ENCODE data around the gene PSMA7.

Gene PSMA7

DNA sequence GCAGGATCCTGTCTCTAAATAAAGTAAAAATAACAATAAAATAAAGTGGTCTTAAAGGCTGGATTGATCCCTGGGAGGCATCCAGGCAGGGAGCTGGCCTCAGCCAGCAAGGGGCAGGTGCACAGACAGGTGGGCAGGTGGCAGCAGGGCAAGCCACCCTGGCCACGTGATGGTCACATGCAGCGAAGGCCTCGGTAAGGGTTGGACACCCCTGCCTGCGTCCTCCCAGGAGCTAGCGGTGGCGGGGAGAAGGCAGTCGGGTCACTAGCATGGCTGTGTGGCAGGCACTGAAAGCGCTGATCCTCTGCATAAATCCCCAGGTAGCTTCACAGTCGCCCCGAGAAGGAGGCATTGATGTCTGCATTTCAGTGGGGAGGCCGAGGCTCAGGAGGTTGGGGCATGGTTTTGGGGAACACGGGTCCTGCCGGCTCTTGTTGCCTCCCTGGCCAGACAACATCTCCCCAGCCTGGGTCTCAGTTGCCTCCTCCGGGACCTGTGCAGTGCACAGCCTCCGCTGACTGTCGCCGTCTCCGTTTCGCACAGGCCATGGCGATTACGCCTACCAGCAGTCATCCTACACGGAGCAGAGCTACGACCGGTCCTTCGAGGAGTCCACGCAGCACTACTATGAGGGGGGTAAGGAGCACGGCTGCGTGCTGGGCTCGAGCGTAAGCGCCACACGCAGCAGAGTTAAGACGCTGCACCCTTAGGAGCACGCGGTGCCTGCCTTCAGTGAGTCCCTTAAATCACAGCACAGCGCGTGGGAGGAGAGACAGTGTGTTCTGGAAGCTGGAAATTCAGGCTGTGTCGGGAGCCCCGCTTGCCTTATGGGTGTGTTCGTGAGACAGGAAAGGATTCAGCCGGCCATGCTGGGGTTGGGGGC, 21.9 kb upstream of the PSMA7 start:
- no peaks in the 10 kb centered on the region for H3K9me3 Mint-ChIP-seq
- H3K27me3 Mint-ChIP-seq: no peaks in the 10 kb centered on the region
- no peak overlapping the region for H3K4me3 Mint-ChIP-seq
- H3K27ac Mint-ChIP-seq: no peak overlapping the region
- no peaks in the 10 kb centered on the region for H3K4me1 Mint-ChIP-seq (ENCODE audit: low read depth)
- H3K36me3 Mint-ChIP-seq (ENCODE audit: low read depth): peaks cover 97% of the 10 kb centered on the region
- intact Hi-C loops (cut with micrococcal nuclease): no loop called here

DNA sequence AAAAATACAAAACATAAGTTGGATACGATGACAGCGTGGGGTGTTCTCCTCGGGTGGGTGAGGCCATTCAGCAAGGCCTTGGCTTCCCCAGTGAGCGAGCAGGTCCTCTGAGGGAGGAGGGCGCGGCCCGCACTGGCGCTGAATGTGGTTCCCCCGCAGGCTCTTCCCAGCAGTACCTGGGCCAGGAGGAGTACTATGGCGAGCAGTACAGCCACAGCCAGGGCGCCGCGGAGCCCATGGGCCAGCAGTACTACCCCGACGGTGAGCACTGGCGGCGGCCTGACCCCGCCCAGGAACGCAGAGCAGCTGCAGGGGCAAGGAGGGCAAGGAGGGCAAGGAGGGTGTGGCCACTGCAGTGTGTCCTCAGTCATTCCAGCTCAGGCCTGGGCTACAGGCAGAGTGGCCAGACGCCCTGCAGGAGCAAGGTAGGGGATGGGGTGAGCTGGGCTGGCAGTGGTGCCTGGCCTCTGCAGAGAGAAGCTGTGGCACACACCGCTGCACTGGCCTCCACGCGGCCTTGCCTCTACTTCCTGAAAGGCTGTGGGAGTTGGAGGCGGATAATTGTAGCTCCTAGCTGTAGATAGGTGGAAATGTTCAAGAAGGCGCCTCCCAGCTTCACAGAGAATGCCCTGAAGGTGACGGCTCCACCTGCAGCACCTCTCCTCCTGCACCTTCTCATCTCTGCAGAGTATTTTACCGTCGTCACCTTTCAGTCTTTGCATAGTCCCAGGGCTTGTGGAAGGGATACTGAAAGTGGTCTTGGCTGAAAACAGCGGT, 21.0 kb upstream of the PSMA7 start:
- no peaks in the 10 kb centered on the region for H3K27me3 Mint-ChIP-seq
- no peak overlapping the region for H3K4me3 Mint-ChIP-seq
- H3K36me3 Mint-ChIP-seq (ENCODE audit: low read depth): peaks cover 97% of the 10 kb centered on the region
- intact Hi-C loops (cut with micrococcal nuclease): no loop called here
- H3K27ac Mint-ChIP-seq: no peak overlapping the region
- no peaks in the 10 kb centered on the region for H3K9me3 Mint-ChIP-seq
- peaks cover 7% of the 10 kb centered on the region for H3K4me1 Mint-ChIP-seq (ENCODE audit: low read depth)

DNA sequence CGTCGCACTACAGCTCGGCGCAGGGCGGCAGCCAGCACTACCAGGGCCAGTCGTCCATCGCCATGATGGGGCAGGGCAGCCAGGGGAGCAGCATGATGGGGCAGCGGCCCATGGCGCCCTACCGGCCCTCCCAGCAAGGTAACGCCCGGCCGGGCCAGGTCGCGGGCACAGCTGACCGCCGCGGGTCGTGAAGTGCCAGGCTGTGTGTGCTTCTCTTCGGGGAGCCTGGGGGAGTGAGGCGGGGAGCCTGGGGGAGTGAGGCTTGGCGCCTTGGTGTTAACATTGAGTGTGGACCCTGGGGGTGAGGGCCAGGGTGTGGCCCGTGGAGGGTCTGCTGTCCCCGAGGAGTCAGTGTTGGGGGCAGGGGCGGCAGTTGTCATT, 20.3 kb upstream of the PSMA7 start:
- peaks cover 9% of the 10 kb centered on the region for H3K4me1 Mint-ChIP-seq (ENCODE audit: low read depth)
- no peaks in the 10 kb centered on the region for H3K9me3 Mint-ChIP-seq
- peaks cover 97% of the 10 kb centered on the region for H3K36me3 Mint-ChIP-seq (ENCODE audit: low read depth)
- intact Hi-C loops (cut with micrococcal nuclease): no loop called here
- no peak overlapping the region for H3K27ac Mint-ChIP-seq
- H3K4me3 Mint-ChIP-seq: no peak overlapping the region
- H3K27me3 Mint-ChIP-seq: no peaks in the 10 kb centered on the region

DNA sequence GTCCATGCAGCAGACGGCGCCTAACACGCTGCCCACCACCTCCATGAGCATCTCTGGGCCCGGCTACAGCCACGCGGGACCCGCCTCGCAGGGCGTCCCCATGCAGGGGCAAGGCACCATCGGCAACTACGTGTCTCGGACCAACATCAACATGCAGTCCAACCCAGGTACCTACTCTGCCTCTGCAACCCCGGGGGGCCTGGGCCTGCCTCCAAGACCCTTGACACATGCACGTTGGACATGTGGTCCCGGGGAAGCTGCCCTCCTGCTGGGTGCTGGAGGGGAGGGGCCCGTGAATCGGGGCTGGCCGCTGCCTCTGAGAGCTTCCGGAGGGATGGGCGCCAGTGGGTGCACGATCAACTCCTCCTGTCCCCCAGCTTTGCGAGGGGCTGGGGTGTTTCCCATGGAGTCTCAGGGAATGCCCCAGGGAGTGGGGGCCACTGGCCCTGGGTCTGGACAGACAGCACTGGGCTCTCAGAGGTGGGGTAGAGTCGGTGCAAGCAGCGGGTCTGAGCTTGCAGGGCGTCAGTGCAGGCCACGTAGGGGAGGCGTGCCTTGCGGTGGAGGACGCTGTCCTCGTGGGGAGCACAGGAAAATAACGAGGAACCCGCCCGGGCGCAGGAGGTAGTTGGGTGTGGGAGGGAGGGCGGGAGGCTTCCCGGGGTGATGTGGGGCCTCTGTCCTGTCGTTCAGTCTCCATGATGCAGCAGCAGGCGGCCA, 19.7 kb upstream of the PSMA7 start:
- H3K27ac Mint-ChIP-seq: no peak overlapping the region
- H3K4me1 Mint-ChIP-seq (ENCODE audit: low read depth): peaks cover 9% of the 10 kb centered on the region
- no peak overlapping the region for H3K4me3 Mint-ChIP-seq
- intact Hi-C loops (cut with micrococcal nuclease): no loop called here
- no peaks in the 10 kb centered on the region for H3K9me3 Mint-ChIP-seq
- no peaks in the 10 kb centered on the region for H3K27me3 Mint-ChIP-seq
- peaks cover 94% of the 10 kb centered on the region for H3K36me3 Mint-ChIP-seq (ENCODE audit: low read depth)

DNA sequence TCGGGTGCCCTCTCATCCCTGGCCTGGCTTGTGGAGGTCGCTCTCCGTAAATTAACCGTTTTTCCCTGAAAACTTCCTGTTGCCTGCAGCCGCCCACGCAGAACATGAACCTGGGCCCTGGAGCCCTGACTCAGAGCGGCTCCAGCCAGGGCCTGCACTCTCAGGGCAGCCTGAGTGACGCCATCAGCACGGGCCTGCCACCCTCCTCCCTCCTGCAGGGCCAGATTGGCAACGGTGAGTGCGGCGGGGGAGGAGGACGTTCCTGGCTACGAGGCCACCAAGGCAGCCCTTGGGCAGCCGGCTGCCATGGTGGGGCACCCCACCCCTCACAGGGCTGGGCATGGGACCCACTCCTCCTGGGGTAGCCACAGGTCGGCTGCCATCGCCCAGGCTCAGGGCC, 18.2 kb upstream of the PSMA7 start:
- H3K27ac Mint-ChIP-seq: no peak overlapping the region
- H3K4me3 Mint-ChIP-seq: no peak overlapping the region
- H3K27me3 Mint-ChIP-seq: no peaks in the 10 kb centered on the region
- intact Hi-C loops (cut with micrococcal nuclease): no loop called here
- peaks cover 9% of the 10 kb centered on the region for H3K4me1 Mint-ChIP-seq (ENCODE audit: low read depth)
- H3K36me3 Mint-ChIP-seq (ENCODE audit: low read depth): peaks cover 81% of the 10 kb centered on the region
- H3K9me3 Mint-ChIP-seq: no peaks in the 10 kb centered on the region

DNA sequence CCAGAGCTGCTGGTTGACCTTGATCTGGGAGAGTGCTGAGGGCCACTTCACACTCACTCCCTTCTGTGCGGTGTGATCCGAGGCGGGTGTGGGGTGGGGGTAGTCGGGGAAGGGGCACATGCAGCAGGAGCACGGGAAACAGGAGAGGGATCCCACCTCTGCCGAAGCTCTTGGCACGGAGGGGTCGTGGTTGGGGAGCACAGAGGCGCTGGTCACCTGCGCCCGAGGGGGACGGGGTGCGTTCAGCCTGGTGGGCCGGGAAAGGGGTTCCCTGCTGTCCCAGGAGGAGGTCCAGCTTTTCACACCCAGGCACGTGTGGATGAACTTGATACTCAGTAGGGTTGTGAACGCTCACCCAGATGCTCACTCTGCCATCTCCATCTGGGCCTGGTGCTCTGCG, 17.7 kb upstream of the PSMA7 start:
- Mint-ChIP-seq H3K9me3 (no peaks in the 10 kb centered on the region), H3K4me1 (ENCODE audit: low read depth) (peaks cover 14% of the 10 kb centered on the region), H3K36me3 (ENCODE audit: low read depth) (peaks cover 81% of the 10 kb centered on the region), H3K27me3 (no peaks in the 10 kb centered on the region), H3K27ac (no peak overlapping the region), H3K4me3 (no peak overlapping the region)
- intact Hi-C loops (cut with micrococcal nuclease): no loop called here

DNA sequence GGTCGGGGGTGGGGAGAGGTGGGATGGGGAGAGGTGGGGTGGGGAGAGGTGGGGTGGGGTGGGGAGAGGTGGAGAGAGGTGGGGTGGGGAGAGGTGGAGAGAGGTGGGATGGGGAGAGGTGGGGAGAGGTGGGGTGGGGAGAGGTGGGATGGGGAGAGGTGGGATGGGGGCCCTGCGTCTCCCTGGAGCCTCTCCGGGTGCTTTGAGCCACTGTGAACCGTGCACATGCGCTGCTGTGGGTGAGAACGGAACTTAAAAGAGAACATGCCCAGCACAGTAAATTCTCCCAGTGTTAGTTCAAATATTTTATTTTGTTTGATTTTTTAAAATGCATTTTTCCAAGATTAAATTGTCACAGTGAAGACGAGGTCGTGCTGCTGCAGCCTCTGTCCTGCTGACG, 17.1 kb upstream of the PSMA7 start:
- Mint-ChIP-seq H3K4me3 (no peak overlapping the region), H3K4me1 (ENCODE audit: low read depth) (peaks cover 20% of the 10 kb centered on the region), H3K27me3 (no peaks in the 10 kb centered on the region), H3K36me3 (ENCODE audit: low read depth) (peaks cover 81% of the 10 kb centered on the region), H3K27ac (no peak overlapping the region), H3K9me3 (no peaks in the 10 kb centered on the region)
- intact Hi-C loops (cut with micrococcal nuclease): no loop called here

DNA sequence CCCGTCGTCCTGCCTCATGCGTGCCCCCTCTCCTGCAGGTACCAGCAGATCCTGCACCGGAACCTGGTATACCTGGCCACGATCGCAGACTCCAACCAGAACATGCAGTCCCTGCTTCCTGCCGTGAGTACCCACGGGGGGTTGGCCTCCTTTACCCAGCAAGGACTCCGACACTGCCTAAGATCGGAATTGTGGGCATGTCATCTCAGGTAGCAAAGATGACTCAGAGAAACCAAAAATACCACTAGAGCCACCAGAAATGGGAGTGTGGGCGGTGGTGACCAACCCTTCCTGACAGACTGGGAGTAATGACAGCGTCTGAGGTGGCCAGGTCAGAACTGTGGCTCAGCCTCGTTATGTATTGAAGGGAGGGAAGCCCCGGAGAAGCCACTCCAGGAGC, 16.6 kb upstream of the PSMA7 start:
- H3K4me3 Mint-ChIP-seq: no peak overlapping the region
- intact Hi-C loops (cut with micrococcal nuclease): no loop called here

DNA sequence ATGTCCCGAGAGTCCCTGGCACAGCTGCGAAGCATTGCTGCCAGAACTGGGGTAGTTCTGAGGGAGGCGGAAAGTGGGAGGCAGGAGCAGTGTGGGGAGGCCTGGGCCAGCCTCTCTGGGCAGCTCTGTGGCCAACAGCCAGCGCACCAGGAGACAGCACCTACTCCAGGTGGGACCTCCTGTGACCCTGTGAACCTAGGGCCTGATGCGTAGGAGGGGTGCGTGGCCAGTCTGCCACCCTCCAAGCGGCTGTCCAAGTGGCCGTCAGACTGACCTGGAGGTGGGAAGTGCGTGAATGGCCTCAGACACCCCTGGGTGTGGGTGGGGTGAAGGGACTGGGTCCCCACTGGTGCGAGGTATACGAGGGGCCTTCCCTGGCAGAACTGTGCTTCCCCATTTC, 15.9 kb upstream of the PSMA7 start:
- Mint-ChIP-seq H3K27me3 (no peaks in the 10 kb centered on the region), H3K4me3 (no peak overlapping the region), H3K27ac (no peak overlapping the region), H3K36me3 (ENCODE audit: low read depth) (peaks cover 81% of the 10 kb centered on the region), H3K9me3 (no peaks in the 10 kb centered on the region), H3K4me1 (ENCODE audit: low read depth) (peaks cover 20% of the 10 kb centered on the region)
- intact Hi-C loops (cut with micrococcal nuclease): no loop called here

More for the DNA sequence above, 16.6 kb upstream of the PSMA7 start:
- H3K4me1 Mint-ChIP-seq (ENCODE audit: low read depth): peaks cover 20% of the 10 kb centered on the region
- no peaks in the 10 kb centered on the region for H3K9me3 Mint-ChIP-seq
- no peaks in the 10 kb centered on the region for H3K27me3 Mint-ChIP-seq
- no peak overlapping the region for H3K27ac Mint-ChIP-seq
- H3K36me3 Mint-ChIP-seq (ENCODE audit: low read depth): peaks cover 81% of the 10 kb centered on the region

DNA sequence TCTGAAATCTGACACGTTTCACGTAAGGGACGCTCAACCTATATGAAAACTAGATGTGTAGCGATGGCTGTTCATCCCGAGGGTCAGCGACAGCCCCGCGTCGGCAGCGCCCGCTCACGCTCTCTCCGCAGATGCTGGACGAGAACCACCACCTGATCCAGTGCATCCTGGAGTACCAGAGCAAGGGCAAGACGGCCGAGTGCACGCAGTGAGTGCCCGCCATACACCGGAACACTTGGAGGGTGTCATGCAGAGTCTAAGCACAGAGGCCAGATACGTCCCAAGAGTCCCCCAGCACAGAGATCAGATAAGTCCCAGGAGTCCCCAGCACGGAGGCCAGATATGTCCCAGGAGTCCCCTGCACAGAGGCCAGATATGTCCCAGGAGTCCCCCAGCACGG, 15.3 kb upstream of the PSMA7 start:
- Mint-ChIP-seq H3K27ac (no peak overlapping the region), H3K36me3 (ENCODE audit: low read depth) (peaks cover 81% of the 10 kb centered on the region), H3K9me3 (peaks cover 4% of the 10 kb centered on the region), H3K27me3 (no peaks in the 10 kb centered on the region), H3K4me1 (ENCODE audit: low read depth) (peaks cover 25% of the 10 kb centered on the region), H3K4me3 (no peak overlapping the region)
- intact Hi-C loops (cut with micrococcal nuclease): no loop called here

DNA sequence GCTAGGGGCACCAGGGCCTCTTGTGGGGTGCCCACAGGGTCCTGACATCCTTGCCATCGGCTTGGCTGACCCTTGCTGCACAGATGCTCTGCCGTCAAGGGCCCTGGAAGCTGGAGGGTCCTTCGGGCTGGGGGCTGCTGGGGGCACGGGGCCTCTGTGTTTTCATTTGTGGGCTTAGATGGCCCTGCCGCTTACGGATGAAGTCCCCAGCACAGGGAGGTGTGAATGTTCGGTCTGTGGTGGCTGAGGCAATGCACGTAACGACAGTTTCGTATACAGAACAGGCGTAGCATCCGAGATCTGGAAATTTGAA, 14.8 kb upstream of the PSMA7 start:
- Mint-ChIP-seq H3K4me1 (ENCODE audit: low read depth) (peaks cover 27% of the 10 kb centered on the region), H3K27ac (no peak overlapping the region), H3K36me3 (ENCODE audit: low read depth) (peaks cover 81% of the 10 kb centered on the region), H3K4me3 (no peak overlapping the region), H3K27me3 (no peaks in the 10 kb centered on the region), H3K9me3 (peaks cover 9% of the 10 kb centered on the region)
- intact Hi-C loops (cut with micrococcal nuclease): no loop called here

DNA sequence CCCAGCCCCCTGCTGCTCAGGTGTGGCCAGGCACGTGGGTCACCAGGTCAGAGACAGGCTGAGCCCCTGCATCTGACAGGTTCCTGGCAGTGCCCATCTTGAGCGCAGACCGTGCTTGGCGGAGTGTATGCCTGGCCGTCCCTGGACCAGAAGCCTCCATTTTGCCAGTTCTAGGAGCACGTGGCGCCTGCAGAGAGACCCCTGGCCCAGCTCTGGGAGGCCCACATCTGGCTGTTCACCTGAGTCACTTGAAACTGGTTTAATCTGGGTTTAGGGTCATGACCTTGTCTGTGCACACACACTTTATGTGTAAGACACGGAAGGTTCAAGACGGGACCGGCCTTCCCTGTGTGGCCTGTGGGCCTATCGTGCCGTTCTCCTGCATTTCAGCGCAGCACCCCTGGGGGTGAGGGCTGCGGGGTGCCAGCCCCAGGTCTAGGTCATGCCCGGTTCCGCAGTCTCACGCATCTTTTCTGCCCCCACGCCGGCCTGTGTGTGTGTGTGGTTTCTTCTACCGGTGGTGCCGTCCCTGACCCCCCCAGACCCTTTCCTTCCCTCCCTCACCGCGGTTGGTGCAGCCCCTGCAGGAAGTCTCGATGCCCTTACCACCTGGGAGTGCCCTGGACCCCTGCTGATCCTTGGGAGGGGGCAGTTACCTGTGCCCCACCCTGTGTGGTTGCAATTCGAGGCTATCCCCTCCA, 14.3 kb upstream of the PSMA7 start:
- H3K4me3 Mint-ChIP-seq: no peak overlapping the region
- peaks cover 14% of the 10 kb centered on the region for H3K9me3 Mint-ChIP-seq
- no peaks in the 10 kb centered on the region for H3K27me3 Mint-ChIP-seq
- intact Hi-C loops (cut with micrococcal nuclease): loop anchor here (1.0 kb wide), 1 partner anchor 146 kb away; no protein-coding TSS in a partner anchor
- no peak overlapping the region for H3K27ac Mint-ChIP-seq
- H3K36me3 Mint-ChIP-seq (ENCODE audit: low read depth): peaks cover 81% of the 10 kb centered on the region
- peaks cover 27% of the 10 kb centered on the region for H3K4me1 Mint-ChIP-seq (ENCODE audit: low read depth)

DNA sequence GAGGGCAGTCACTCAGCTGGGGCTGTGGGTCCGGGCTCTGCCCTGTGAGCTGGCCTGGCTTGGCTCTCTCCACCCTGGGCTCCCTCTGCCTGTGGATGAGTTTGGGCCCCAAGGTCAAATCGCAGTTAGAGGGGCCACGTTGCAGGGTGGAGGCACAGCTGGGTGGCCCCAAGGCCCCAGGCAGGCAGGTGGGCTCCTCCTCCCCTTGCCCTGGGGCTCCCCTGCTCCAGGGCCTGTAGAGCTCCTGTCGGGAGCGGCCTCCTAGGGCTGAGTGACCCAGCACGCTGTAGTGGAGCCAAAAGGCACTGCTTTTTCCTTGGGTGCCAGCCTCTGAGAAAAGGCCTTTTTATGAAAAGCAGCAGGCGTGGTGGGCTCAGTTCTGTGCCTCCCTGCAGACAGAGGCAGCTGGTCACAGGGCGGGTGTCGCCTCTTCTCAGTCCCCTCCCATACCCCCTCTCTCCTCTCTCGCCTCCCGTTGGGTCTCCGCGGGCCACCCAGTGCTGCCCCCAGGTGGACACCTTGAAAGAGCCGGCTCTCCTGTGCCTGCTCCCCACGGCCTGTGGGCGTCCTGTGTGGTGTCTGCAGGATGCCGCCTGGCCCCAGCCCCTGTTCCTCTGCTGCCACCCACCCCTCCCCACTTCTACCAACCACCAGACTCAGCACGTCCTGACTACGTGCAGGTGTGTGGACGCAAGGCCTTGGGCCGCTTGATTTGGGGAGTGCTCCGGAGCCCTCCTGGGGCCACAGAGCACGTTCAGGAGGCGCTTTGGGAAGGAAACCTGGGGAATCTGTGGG, 13.6 kb upstream of the PSMA7 start:
- intact Hi-C loops (cut with micrococcal nuclease): loop anchor here (1.0 kb wide), 1 partner anchor 145 kb away; no protein-coding TSS in a partner anchor
- Mint-ChIP-seq H3K36me3 (ENCODE audit: low read depth) (peaks cover 81% of the 10 kb centered on the region), H3K27ac (peak overlapping the region; percentile 36)

More for the DNA sequence above, 13.6 kb upstream of the PSMA7 start:
- Mint-ChIP-seq H3K27me3 (no peaks in the 10 kb centered on the region), H3K9me3 (peaks cover 22% of the 10 kb centered on the region), H3K4me1 (ENCODE audit: low read depth) (peaks cover 31% of the 10 kb centered on the region), H3K4me3 (no peak overlapping the region)
